WTC11 (cell line): ENCODE results near the gene FLT4. TPM values are rescaled to one million over a fixed set of nuclear protein-coding genes. Genes with fewer than 3 reads are reported as not detected.

Source experiments
- ATAC-seq: fragments of 200-7000 bp; cut with Tn5 transposase; 2 replicates; pipeline ENCODE4 v1.10.0; 2021; ENCODE audit warnings: mild to moderate bottlenecking, moderate library complexity
- CTCF ChIA-PET: fragments of 300-600 bp; sonication (Branson Sonifier 250); formaldehyde crosslinking; loops from one replicate; lab custom pipeline; 2021; ENCODE audit warnings: antibody characterized with exemption; lab: Charles Lee
- POLR2A ChIA-PET: fragments of 350-600 bp; sonication (Branson Sonifier 250); formaldehyde crosslinking; loops from one replicate; lab custom pipeline; 2021; ENCODE audit warnings: antibody characterized with exemption; lab: Charles Lee
- DNase-seq: peaks from one replicate; pipeline ENCODE4 v3.0.0; 2021; ENCODE audit warnings: low spot score
- H3K27ac Mint-ChIP-seq: 2 replicates; pipeline ENCODE4 v1.8.0; 2021; ENCODE audit warnings: mixed read lengths
- H3K27me3 Mint-ChIP-seq: 2 replicates; pipeline ENCODE4 v1.8.0; 2021; ENCODE audit warnings: low read depth, mild to moderate bottlenecking, moderate library complexity, mixed read lengths
- H3K36me3 Mint-ChIP-seq: 2 replicates; pipeline ENCODE4 v1.8.0; 2021; ENCODE audit warnings: mixed read lengths
- H3K4me1 Mint-ChIP-seq: 2 replicates; pipeline ENCODE4 v1.8.0; 2022; ENCODE audit warnings: mixed read lengths
- H3K4me3 Mint-ChIP-seq: 2 replicates; pipeline ENCODE4 v1.8.0; 2021; ENCODE audit warnings: mild to moderate bottlenecking, moderate library complexity, mixed read lengths
- H3K9me3 Mint-ChIP-seq: 2 replicates; pipeline ENCODE4 v1.8.0; 2021; ENCODE audit warnings: mixed read lengths
- ATF1 ChIP-seq: sonication (generic); formaldehyde crosslinking; IDR thresholded peaks from 2 replicates; pipeline ENCODE4 v1.8.1; 2023; ENCODE audit warnings: mild to moderate bottlenecking, moderate library complexity, missing genetic modification reagents
- CDX4 ChIP-seq: fragments of 250-450 bp; sonication (Bioruptor Pico); IDR thresholded peaks from 2 replicates; pipeline ENCODE4 v1.9.0; 2021; ENCODE audit warnings: moderate library complexity, mild to moderate bottlenecking, inconsistent platforms, borderline replicate concordance
- CREB1 ChIP-seq: sonication (generic); formaldehyde crosslinking; IDR thresholded peaks from 2 replicates; pipeline ENCODE4 v1.8.0; 2023; ENCODE audit warnings: mild to moderate bottlenecking, missing genetic modification reagents
- CREM ChIP-seq: sonication (generic); formaldehyde crosslinking; IDR thresholded peaks from 2 replicates; pipeline ENCODE4 v1.8.1; 2022; ENCODE audit warnings: mild to moderate bottlenecking, missing genetic modification reagents, moderate library complexity
- ELF4 ChIP-seq: sonication (generic); formaldehyde crosslinking; IDR thresholded peaks from 2 replicates; pipeline ENCODE4 v1.8.1; 2022; ENCODE audit warnings: low read depth, mild to moderate bottlenecking, moderate library complexity, missing genetic modification reagents
- ESRRA ChIP-seq: sonication (generic); formaldehyde crosslinking; IDR thresholded peaks from 2 replicates; pipeline ENCODE4 v1.8.1; 2022; ENCODE audit warnings: mild to moderate bottlenecking, missing genetic modification reagents, borderline replicate concordance
- FOXP4 ChIP-seq: sonication (generic); formaldehyde crosslinking; IDR thresholded peaks from 2 replicates; pipeline ENCODE4 v1.8.0; 2022; ENCODE audit warnings: mild to moderate bottlenecking, missing genetic modification reagents
- MYBL2 ChIP-seq: sonication (generic); formaldehyde crosslinking; IDR thresholded peaks from 2 replicates; pipeline ENCODE4 v1.8.1; 2023; ENCODE audit warnings: mild to moderate bottlenecking, moderate library complexity, missing genetic modification reagents
- NFATC4 ChIP-seq: fragments of 250-450 bp; sonication (Bioruptor Pico); IDR thresholded peaks from 2 replicates; pipeline ENCODE4 v1.9.0; 2021; ENCODE audit warnings: mild to moderate bottlenecking
- PRDM15 ChIP-seq: sonication (generic); formaldehyde crosslinking; IDR thresholded peaks from 2 replicates; pipeline ENCODE4 v1.8.0; 2022; ENCODE audit warnings: missing genetic modification reagents
- RORB ChIP-seq: fragments of 250-450 bp; sonication (Bioruptor Pico); IDR thresholded peaks from 2 replicates; pipeline ENCODE4 v1.9.0; 2021; ENCODE audit warnings: mild to moderate bottlenecking
- SMAD3 ChIP-seq: sonication (generic); formaldehyde crosslinking; IDR thresholded peaks from 2 replicates; pipeline ENCODE4 v1.8.0; 2022; ENCODE audit warnings: missing genetic modification reagents, mild to moderate bottlenecking, borderline replicate concordance
- ZNF121 ChIP-seq: sonication (generic); formaldehyde crosslinking; IDR thresholded peaks from 2 replicates; pipeline ENCODE4 v1.8.0; 2023; ENCODE audit warnings: missing genetic modification reagents
- ZNF138 ChIP-seq: sonication (generic); formaldehyde crosslinking; conservative IDR thresholded peaks from 2 replicates; pipeline ENCODE4 v1.8.1; 2022; ENCODE audit warnings: mild to moderate bottlenecking, moderate library complexity, missing genetic modification reagents
- ZNF532 ChIP-seq: fragments of 250-450 bp; sonication (Bioruptor Pico); IDR thresholded peaks from 2 replicates; pipeline ENCODE4 v1.9.0; 2021; ENCODE audit warnings: mild to moderate bottlenecking, borderline replicate concordance
- total RNA-seq: library from RNA; stranded (reverse); gene quantifications from 3 replicates; pipeline ENCODE4 v1.2.3, GENCODE V29; 2021
- TF ChIP-seq, protein P1 (sequence below): fragments of 250-450 bp; sonication (Bioruptor Pico); conservative IDR thresholded peaks from 2 replicates; pipeline ENCODE4 v1.9.0; 2021; ENCODE audit warnings: mild to moderate bottlenecking
- TF ChIP-seq, protein P2 (sequence below): sonication (generic); formaldehyde crosslinking; IDR thresholded peaks from 2 replicates; pipeline ENCODE4 v1.8.1; 2022; ENCODE audit warnings: mild to moderate bottlenecking, moderate library complexity, missing genetic modification reagents
- TF ChIP-seq, protein P3 (sequence below): sonication (generic); formaldehyde crosslinking; IDR thresholded peaks from 2 replicates; pipeline ENCODE4 v1.8.1; 2023; ENCODE audit warnings: mild to moderate bottlenecking, missing genetic modification reagents, moderate library complexity

The FLT4 gene
- total RNA-seq, 1 experiment from 2014 or later: 12.4 TPM

DNA sequence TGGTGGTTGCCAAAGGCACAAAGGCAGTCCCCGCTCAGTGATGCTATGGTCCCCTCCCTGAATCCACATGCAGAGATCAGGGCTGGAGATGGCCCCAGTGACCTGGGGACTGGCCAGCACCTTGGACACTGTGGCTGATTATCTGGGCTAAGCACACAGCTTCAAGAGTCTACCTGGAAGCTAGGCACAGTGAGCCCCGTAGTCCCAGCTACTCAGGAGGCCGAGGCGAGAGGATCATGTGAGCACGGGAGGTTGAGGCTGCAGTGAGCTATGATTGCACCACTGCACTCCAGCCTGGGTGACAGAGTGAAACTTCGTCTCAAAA lies 49.8 kb downstream of the FLT4 start (continued):
- TF ChIP-seq PRDM15 (CRISPR knock-in tag): no peak
- TF ChIP-seq, all 79 proteins: peak for 0

GRCh38 chr5:180598797-180599589 lies 50.4 kb downstream of the FLT4 start:
- H3K4me3 Mint-ChIP-seq: no peak overlapping the region
- DNase-seq (peak; percentile 5), ATAC-seq (no peak)
- no peak overlapping the region for H3K27ac Mint-ChIP-seq
- no peaks in the 10 kb centered on the region for H3K4me1 Mint-ChIP-seq
- no peaks in the 10 kb centered on the region; the same call in 1 of the 2 replicates for H3K27me3 Mint-ChIP-seq
- H3K9me3 Mint-ChIP-seq: no peaks in the 10 kb centered on the region
- no peaks in the 10 kb centered on the region for H3K36me3 Mint-ChIP-seq
- ChIA-PET POLR2A (no interaction called here), CTCF (interaction anchor here (1.6 kb wide), 1 partner anchor 20 kb away, joined by 6 read pairs; no protein-coding TSS in a partner anchor)
- TF ChIP-seq FOXP4 (CRISPR knock-in tag): no peak
- no peak for TF ChIP-seq CREM
- TF ChIP-seq ZNF121 (CRISPR knock-in tag): no peak
- no peak for TF ChIP-seq ELF4 (CRISPR knock-in tag)
- TF ChIP-seq ZNF532 (CRISPR knock-in tag): no peak
- no peak for TF ChIP-seq MYBL2
- TF ChIP-seq RORB (CRISPR knock-in tag): no peak
- TF ChIP-seq CREB1 (CRISPR knock-in tag): no peak
- TF ChIP-seq, protein P1, sequence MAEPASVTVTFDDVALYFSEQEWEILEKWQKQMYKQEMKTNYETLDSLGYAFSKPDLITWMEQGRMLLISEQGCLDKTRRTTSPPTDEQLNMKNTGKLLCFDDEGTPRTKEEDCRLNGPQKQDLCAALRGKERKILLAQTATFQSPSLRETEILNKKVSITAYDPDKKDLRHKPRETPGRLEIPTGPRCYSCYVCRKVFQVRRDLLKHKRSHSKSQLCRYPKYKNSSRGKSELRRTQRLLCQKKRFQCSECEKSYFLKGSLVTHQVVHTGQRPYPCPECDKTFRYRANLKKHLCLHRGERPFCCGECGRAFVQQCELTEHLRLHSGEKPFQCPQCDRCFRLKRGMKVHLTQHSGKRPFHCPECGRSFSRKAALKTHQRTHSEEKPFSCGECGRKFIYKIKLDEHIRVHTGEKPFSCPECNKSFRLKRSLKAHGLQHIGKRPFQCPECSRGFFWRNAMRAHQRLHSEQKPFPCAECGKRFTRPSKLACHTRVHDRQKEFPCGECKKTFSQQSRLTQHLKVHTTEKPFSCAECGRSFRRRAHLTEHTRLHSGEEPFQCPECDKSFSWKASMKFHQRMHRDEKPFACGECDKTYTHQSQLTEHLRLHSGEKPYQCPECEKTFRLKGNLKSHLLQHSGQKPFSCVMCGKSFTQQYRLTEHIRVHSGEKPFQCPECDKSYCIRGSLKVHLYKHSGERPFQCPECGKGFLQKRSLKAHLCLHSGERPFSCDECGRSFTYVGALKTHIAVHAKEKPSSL (CRISPR knock-in tag): no peak
- no peak for TF ChIP-seq ZNF138 (CRISPR knock-in tag)
- TF ChIP-seq, protein P2, sequence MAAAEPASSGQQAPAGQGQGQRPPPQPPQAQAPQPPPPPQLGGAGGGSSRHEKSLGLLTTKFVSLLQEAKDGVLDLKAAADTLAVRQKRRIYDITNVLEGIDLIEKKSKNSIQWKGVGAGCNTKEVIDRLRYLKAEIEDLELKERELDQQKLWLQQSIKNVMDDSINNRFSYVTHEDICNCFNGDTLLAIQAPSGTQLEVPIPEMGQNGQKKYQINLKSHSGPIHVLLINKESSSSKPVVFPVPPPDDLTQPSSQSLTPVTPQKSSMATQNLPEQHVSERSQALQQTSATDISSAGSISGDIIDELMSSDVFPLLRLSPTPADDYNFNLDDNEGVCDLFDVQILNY (CRISPR knock-in tag): no peak
- no peak for TF ChIP-seq ESRRA (CRISPR knock-in tag)
- TF ChIP-seq NFATC4 (CRISPR knock-in tag): no peak
- no peak for TF ChIP-seq ATF1 (CRISPR knock-in tag)
- no peak for TF ChIP-seq CDX4 (CRISPR knock-in tag)
- TF ChIP-seq SMAD3 (CRISPR knock-in tag): no peak
- TF ChIP-seq, protein P3, sequence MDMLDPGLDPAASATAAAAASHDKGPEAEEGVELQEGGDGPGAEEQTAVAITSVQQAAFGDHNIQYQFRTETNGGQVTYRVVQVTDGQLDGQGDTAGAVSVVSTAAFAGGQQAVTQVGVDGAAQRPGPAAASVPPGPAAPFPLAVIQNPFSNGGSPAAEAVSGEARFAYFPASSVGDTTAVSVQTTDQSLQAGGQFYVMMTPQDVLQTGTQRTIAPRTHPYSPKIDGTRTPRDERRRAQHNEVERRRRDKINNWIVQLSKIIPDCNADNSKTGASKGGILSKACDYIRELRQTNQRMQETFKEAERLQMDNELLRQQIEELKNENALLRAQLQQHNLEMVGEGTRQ: no peak
